Gastrocnemius medialis (tissue), 4 donors: Measurements from ENCODE around the gene FAM241A. TPM values are rescaled to one million over a fixed set of nuclear protein-coding genes. Genes with fewer than 3 reads are reported as not detected.

Experiments
- ATAC-seq, 2 donors: fragments of 150-250 bp; one replicate each; pipeline ENCODE4 v1.9.1; 2016
- DNase-seq, 2 donors: peaks; one replicate each; pipeline ENCODE4 v3.0.0-alpha.2; 2019
- H3K27ac ChIP-seq, 4 donors: fragments of 200-600 bp; sonication (generic); 1 replicate in 1 of 4; 2 replicates in 3 of 4; pipeline ENCODE4 v1.5.1; 2016 to 2018; ENCODE audit warnings: mild to moderate bottlenecking in 2 of 4, moderate library complexity in 1 of 4
- H3K27me3 ChIP-seq, 3 donors: fragments of 200-600 bp; sonication (generic) in 2 of 3; 1 replicate in 1 of 3; 2 replicates in 2 of 3; pipeline versions ENCODE4 v1.5.1 to v1.6.0; 2016 to 2019; ENCODE audit warnings: mild to moderate bottlenecking in 1 of 3, moderate library complexity in 1 of 3
- H3K36me3 ChIP-seq, 2 donors: fragments of 200-600 bp; sonication (generic) in 1 of 2; one replicate each; pipeline ENCODE4 v1.5.1; 2017 to 2018
- H3K4me1 ChIP-seq, 2 donors: fragments of 200-600 bp; sonication (generic) in 1 of 2; one replicate each; pipeline ENCODE4 v1.5.1; 2016 to 2017; ENCODE audit warnings: mild to moderate bottlenecking in 2 of 2
- H3K4me3 ChIP-seq, 4 donors: fragments of 200-600 bp; sonication (generic) in 3 of 4; 1 replicate in 1 of 4; 2 replicates in 3 of 4; pipeline ENCODE4 v1.5.1; 2016 to 2019; ENCODE audit warnings: mild to moderate bottlenecking in 2 of 4
- H3K9me3 ChIP-seq, 3 donors: fragments of 200-600 bp; sonication (generic) in 2 of 3; 1 replicate in 1 of 3; 2 replicates in 2 of 3; pipeline ENCODE4 v1.5.1; 2016 to 2019
- CTCF ChIP-seq, 5 experiments: fragments of 450-650 bp in 3 of 5; fragments of 200-600 bp in 2 of 5; sonication (generic) in 2 of 5; IDR thresholded peaks in 4 of 5; conservative IDR thresholded peaks in 1 of 5; 1 replicate in 4 of 5; 2 replicates in 1 of 5; pipeline ENCODE4 v1.5.1; 2016 to 2019; ENCODE audit warnings: antibody characterized with exemption in 5 of 5, mild to moderate bottlenecking in 3 of 5, moderate library complexity in 3 of 5
- POLR2A ChIP-seq, 2 donors: fragments of 450-650 bp; IDR thresholded peaks; one replicate each; pipeline ENCODE4 v1.6.1; 2017; ENCODE audit warnings: antibody characterized with exemption in 2 of 2, mild to moderate bottlenecking in 2 of 2, moderate library complexity in 2 of 2
- in situ Hi-C, 4 donors: fragments of 200-750 bp; cut with MboI; loops; one replicate each; pipeline versions ENCODE4 v1.15.0 to v1.8.0; 2017; ENCODE audit warnings: low sequenced_read_pairs in 4 of 4
- intact Hi-C: fragments of 100-400 bp; cut with DNase I; formaldehyde crosslinking; loops from one replicate; pipeline ENCODE4 v1.15.1; 2023; ENCODE audit warnings: low total_unique reads
- total RNA-seq, 4 donors: library from RNA; depleted of rRNA; stranded (reverse); fragments of >200 nt; gene quantifications; one replicate each; pipeline versions ENCODE4 v1.1.0 to v1.2.3, GENCODE V29; 2016

Gene FAM241A
- total RNA-seq, 4 donors from 2014 or later: 2.3 to 7.0 (median 3.3) TPM

- Histone ChIP-seq H3K4me3 (no peak overlapping the region), H3K4me1 (no peaks in the 10 kb centered on the region), H3K9me3 (no peaks in the 10 kb centered on the region), H3K36me3 (no peaks in the 10 kb centered on the region), H3K27me3 (no peaks in the 10 kb centered on the region), H3K27ac (no peak overlapping the region)
- TF ChIP-seq POLR2A (IDR thresholded peaks at IDR 0.05): no peak
- no peak for TF ChIP-seq CTCF (IDR thresholded peaks at IDR 0.05 in 4 of 5, conservative IDR thresholded peaks at IDR 0.05 in 1 of 5)
- in situ Hi-C loops (no loop called here), intact Hi-C loops (no loop called here)
- ATAC-seq (no peak), DNase-seq (no peak)
These were observed 25.9 kb upstream of the FAM241A start for GRCh38 chr4:112119353-112119783.

GRCh38 chr4:112120021-112120420 is 25.2 kb upstream of the FAM241A start:
- DNase-seq: no peak
- in situ Hi-C loops: no loop called here

GRCh38 chr4:112125416-112125815 is 19.8 kb upstream of the FAM241A start:
- no peaks in the 10 kb centered on the region for H3K9me3 ChIP-seq
- in situ Hi-C loops (no loop called here), intact Hi-C loops (no loop called here)
- H3K4me3 ChIP-seq: no peak overlapping the region
- DNase-seq (no peak), ATAC-seq (no peak)
- H3K27me3 ChIP-seq: no peaks in the 10 kb centered on the region
- H3K4me1 ChIP-seq: no peaks in the 10 kb centered on the region
- no peak overlapping the region for H3K27ac ChIP-seq
- no peak for TF ChIP-seq POLR2A (IDR thresholded peaks at IDR 0.05)
- no peak for TF ChIP-seq CTCF (IDR thresholded peaks at IDR 0.05 in 4 of 5, conservative IDR thresholded peaks at IDR 0.05 in 1 of 5)
- H3K36me3 ChIP-seq: no peaks in the 10 kb centered on the region

More at GRCh38 chr4:112120021-112120420, 25.2 kb upstream of the FAM241A start:
- H3K27ac ChIP-seq: no peak overlapping the region
- no peak overlapping the region for H3K4me3 ChIP-seq
- TF ChIP-seq POLR2A (IDR thresholded peaks at IDR 0.05) (no peak), CTCF (IDR thresholded peaks at IDR 0.05 in 4 of 5, conservative IDR thresholded peaks at IDR 0.05 in 1 of 5) (no peak)
- H3K36me3 ChIP-seq: no peaks in the 10 kb centered on the region
- H3K27me3 ChIP-seq: no peaks in the 10 kb centered on the region
- ATAC-seq: no peak
- intact Hi-C loops: no loop called here
- H3K9me3 ChIP-seq: no peaks in the 10 kb centered on the region
- H3K4me1 ChIP-seq: no peaks in the 10 kb centered on the region

- TF ChIP-seq CTCF (IDR thresholded peaks at IDR 0.05 in 4 of 5, conservative IDR thresholded peaks at IDR 0.05 in 1 of 5): no peak
- no peak for TF ChIP-seq POLR2A (IDR thresholded peaks at IDR 0.05)
- H3K9me3 ChIP-seq: no peaks in the 10 kb centered on the region
- no peak overlapping the region for H3K4me3 ChIP-seq
- DNase-seq (no peak), ATAC-seq (no peak)
- no peaks in the 10 kb centered on the region for H3K36me3 ChIP-seq
- no peak overlapping the region for H3K27ac ChIP-seq
- H3K27me3 ChIP-seq: no peaks in the 10 kb centered on the region
- H3K4me1 ChIP-seq: no peaks in the 10 kb centered on the region
- in situ Hi-C loops (no loop called here), intact Hi-C loops (no loop called here)
These were observed 18.1 kb upstream of the FAM241A start for GRCh38 chr4:112127048-112127637.

- Histone ChIP-seq H3K27ac (no peak overlapping the region), H3K4me3 (no peak overlapping the region), H3K9me3 (no peaks in the 10 kb centered on the region), H3K27me3 (no peaks in the 10 kb centered on the region), H3K36me3 (no peaks in the 10 kb centered on the region), H3K4me1 (no peaks in the 10 kb centered on the region)
- ATAC-seq: no peak
- in situ Hi-C loops: no loop called here
- no peak for DNase-seq
- intact Hi-C loops: no loop called here
- no peak for TF ChIP-seq POLR2A (IDR thresholded peaks at IDR 0.05)
- TF ChIP-seq CTCF (IDR thresholded peaks at IDR 0.05 in 4 of 5, conservative IDR thresholded peaks at IDR 0.05 in 1 of 5): no peak
These were observed 17.5 kb upstream of the FAM241A start for GRCh38 chr4:112127803-112128202.
